Mammary epithelial cell (primary cell): ENCODE results near the gene PPP1R16B.

Source experiments
- EZH2 ChIP-seq: IDR thresholded peaks from 2 replicates; pipeline ENCODE4 v1.6.1; 2012; ENCODE audit warnings: low read length, inconsistent platforms, borderline replicate concordance
- TF ChIP-seq, protein P1 (sequence below), 2 donors: IDR thresholded peaks in 1 of 2; conservative IDR thresholded peaks in 1 of 2; 2 replicates each; pipeline ENCODE4 v1.5.1; 2011 to 2012; ENCODE audit warnings: inconsistent platforms in 2 of 2, low read length in 2 of 2, mild to moderate bottlenecking in 2 of 2, control low read depth in 1 of 2, low read depth in 1 of 2; ENCODE audit not compliant: insufficient read depth in 1 of 2; ENCODE audit errors: extremely low read depth in 1 of 2

DNA sequence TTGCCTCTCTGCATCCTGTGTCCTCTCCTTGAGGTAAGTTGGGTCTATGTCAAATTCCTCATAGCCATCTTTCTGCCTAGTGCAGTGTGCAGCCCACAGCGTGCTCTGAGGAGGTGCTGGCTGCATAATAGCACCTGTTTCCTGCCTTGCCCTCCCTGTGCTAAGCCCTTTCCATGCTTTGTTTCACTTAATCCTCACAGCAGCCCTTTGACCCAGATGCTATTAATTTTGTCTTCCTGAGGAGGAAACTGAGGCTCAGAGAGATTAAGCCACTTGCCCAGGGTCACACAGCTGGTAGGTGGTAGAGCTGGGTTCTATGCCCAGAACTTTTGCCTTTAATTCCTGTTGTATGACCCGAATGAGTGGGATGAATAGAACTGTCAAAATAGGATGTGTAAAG, 134.2 kb downstream of the PPP1R16B start:
- TF ChIP-seq, protein P1, sequence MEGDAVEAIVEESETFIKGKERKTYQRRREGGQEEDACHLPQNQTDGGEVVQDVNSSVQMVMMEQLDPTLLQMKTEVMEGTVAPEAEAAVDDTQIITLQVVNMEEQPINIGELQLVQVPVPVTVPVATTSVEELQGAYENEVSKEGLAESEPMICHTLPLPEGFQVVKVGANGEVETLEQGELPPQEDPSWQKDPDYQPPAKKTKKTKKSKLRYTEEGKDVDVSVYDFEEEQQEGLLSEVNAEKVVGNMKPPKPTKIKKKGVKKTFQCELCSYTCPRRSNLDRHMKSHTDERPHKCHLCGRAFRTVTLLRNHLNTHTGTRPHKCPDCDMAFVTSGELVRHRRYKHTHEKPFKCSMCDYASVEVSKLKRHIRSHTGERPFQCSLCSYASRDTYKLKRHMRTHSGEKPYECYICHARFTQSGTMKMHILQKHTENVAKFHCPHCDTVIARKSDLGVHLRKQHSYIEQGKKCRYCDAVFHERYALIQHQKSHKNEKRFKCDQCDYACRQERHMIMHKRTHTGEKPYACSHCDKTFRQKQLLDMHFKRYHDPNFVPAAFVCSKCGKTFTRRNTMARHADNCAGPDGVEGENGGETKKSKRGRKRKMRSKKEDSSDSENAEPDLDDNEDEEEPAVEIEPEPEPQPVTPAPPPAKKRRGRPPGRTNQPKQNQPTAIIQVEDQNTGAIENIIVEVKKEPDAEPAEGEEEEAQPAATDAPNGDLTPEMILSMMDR (conservative IDR thresholded peaks at IDR 0.05 in 1 of 2, IDR thresholded peaks at IDR 0.05 in 1 of 2; ENCODE audit: extremely low read depth in 1 of 2, insufficient read depth in 1 of 2, low read depth in 1 of 2, low read length in 2 of 2), result no peak
- TF ChIP-seq EZH2, result no peak
